Renal pelvis (tissue), 12 donors: ENCODE measurements around the gene TH. TPM values are rescaled to one million over a fixed set of nuclear protein-coding genes. Genes with fewer than 3 reads are reported as not detected.

Source experiments
- DNase-seq: peaks from one replicate; pipeline ENCODE4 v3.0.0-alpha.2; 2013
- long read RNA-seq, 16 experiments: transcript quantifications; one replicate each; lab custom pipeline, GENCODE V29; 2026
- polyA plus RNA-seq, 3 donors: library from polyadenylated mRNA; unstranded; fragments of 120-200 nt; gene quantifications; one replicate each; pipeline ENCODE4 v1.2.1, GENCODE V29; 2013; ENCODE audit not compliant: insufficient read length in 3 of 3

Gene TH
- 1 to 10 TPM; 1.5 to 1.7 (median 1.6) TPM for polyA plus RNA-seq
- long read RNA-seq, donor 1 = 0 reads
- long read RNA-seq, donor 2 = 0 reads
- long read RNA-seq, donor 3 = 0 reads
- long read RNA-seq, donor 4 = 0 reads
- long read RNA-seq, donor 5 = 0 reads
- long read RNA-seq, donor 6 = 0 reads
- long read RNA-seq, donor 7 = 0 reads
- long read RNA-seq, donor 8 = 0 reads
- long read RNA-seq, donor 9 = 0 reads
- long read RNA-seq, donor 10 = 0 reads
- long read RNA-seq, donor 11 = 0 reads
- long read RNA-seq, donor 12 = 0 reads
- long read RNA-seq, donor 13 = 0 reads
- long read RNA-seq, donor 14 = 0 reads
- long read RNA-seq, donor 15 = 0 reads
- long read RNA-seq, donor 16 = 0 reads

- no peak for DNase-seq
These were observed at the start of gene TH for GRCh38 chr11:2171591-2172003. Gene TH (minus strand): TSS chr11:2171815. CDS start chr11:2171786, 29 bp downstream.

GRCh38 chr11:2221024-2221423, 49.4 kb upstream of the TH start:
- no peak for DNase-seq

- no peak for DNase-seq
These were observed 48.7 kb upstream of the TH start for GRCh38 chr11:2220173-2220771.

- no peak for DNase-seq
These were observed 47.9 kb upstream of the TH start for GRCh38 chr11:2219318-2220017.

GRCh38 chr11:2218031-2218633, 46.5 kb upstream of the TH start:
- no peak for DNase-seq

- DNase-seq = no peak
These were observed 45.8 kb upstream of the TH start for GRCh38 chr11:2217211-2218030.

- no peak for DNase-seq
These were observed 44.9 kb upstream of the TH start for GRCh38 chr11:2216400-2217064.

GRCh38 chr11:2215561-2216399, 44.2 kb upstream of the TH start:
- DNase-seq = no peak

- no peak for DNase-seq
These were observed 43.6 kb upstream of the TH start for GRCh38 chr11:2215230-2215560.

- no peak for DNase-seq
These were observed 43.1 kb upstream of the TH start for GRCh38 chr11:2214527-2215229.

- DNase-seq = no peak
These were observed 42.4 kb upstream of the TH start for GRCh38 chr11:2213890-2214526.

GRCh38 chr11:2213384-2213842, 41.8 kb upstream of the TH start:
- no peak for DNase-seq

GRCh38 chr11:2212411-2213251, 41.0 kb upstream of the TH start:
- DNase-seq = no peak

- DNase-seq = peak; percentile 70
These were observed 39.7 kb upstream of the TH start for GRCh38 chr11:2211113-2211971.

GRCh38 chr11:2210366-2211112, 38.9 kb upstream of the TH start:
- no peak for DNase-seq

GRCh38 chr11:2209900-2210321, 38.3 kb upstream of the TH start:
- no peak for DNase-seq
